SK-N-SH (cell line): ENCODE data around the gene SH3RF2.

Experiments used
- CTCF ChIP-seq: fragments of 200-600 bp; sonication (generic); IDR thresholded peaks from 2 replicates; pipeline ENCODE4 v1.6.1; 2017; ENCODE audit warnings: antibody characterized with exemption, mild to moderate bottlenecking, moderate library complexity
- EZH2phosphoT487 ChIP-seq: fragments of 200-600 bp; sonication (generic); IDR thresholded peaks from 2 replicates; pipeline ENCODE4 v1.6.1; 2017; ENCODE audit warnings: low read depth, mixed run types, mild to moderate bottlenecking, antibody characterized with exemption, moderate library complexity, borderline replicate concordance
- JUND ChIP-seq: IDR thresholded peaks from 2 replicates; pipeline ENCODE4 v1.4.0; 2012
- MXI1 ChIP-seq: IDR thresholded peaks from 2 replicates; pipeline ENCODE4 v1.6.1; 2012; ENCODE audit warnings: mild to moderate bottlenecking, low read depth, low read length, improper control_type of control experiment
- NRF1 ChIP-seq: IDR thresholded peaks from 2 replicates; pipeline ENCODE4 v1.6.1; 2012; ENCODE audit warnings: low read depth, mild to moderate bottlenecking, low read length
- POLR2AphosphoS5 ChIP-seq: IDR thresholded peaks from 2 replicates; pipeline ENCODE4 v1.6.1; 2012; ENCODE audit warnings: low read depth, low read length
- RFX5 ChIP-seq: IDR thresholded peaks from 2 replicates; pipeline ENCODE4 v1.6.1; 2012; ENCODE audit warnings: mild to moderate bottlenecking, improper control_type of control experiment, low read length
- TAF1 ChIP-seq: IDR thresholded peaks from 2 replicates; pipeline ENCODE4 v1.6.1; 2012; ENCODE audit warnings: low read depth, mild to moderate bottlenecking, low read length, moderate library complexity, borderline replicate concordance
- YY1 ChIP-seq: IDR thresholded peaks from 2 replicates; pipeline ENCODE4 v1.4.0; 2012; ENCODE audit warnings: low read depth, mild to moderate bottlenecking
- TF ChIP-seq, protein P1 (sequence below): IDR thresholded peaks from 2 replicates; pipeline ENCODE4 v1.4.0; 2012; ENCODE audit warnings: low read depth, borderline replicate concordance

DNA sequence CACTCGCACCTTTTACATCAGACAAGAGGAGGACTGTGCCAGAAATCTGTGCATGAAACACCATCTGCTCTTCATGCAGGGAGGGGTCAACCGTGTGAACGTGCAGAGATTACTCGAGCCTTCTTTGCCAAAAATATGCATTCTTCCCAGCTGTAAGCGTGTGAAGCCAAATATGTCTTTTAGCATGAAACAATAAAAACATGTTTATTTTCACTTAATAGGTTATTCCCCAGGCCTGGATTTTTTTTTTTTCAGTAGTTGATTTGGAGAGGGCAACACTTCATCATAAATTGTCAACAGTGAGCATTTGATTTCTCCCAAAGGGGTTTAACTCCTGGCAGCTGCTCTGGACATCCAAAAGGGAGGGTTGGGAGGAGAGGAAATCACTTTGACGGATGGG is 145.2 kb downstream of the SH3RF2 start:
- TF ChIP-seq CTCF (no peak), TAF1 (no peak), EZH2phosphoT487 (no peak), POLR2AphosphoS5 (no peak), YY1 (no peak), NRF1 (no peak), MXI1 (no peak), RFX5 (no peak), JUND (no peak)
- TF ChIP-seq, protein P1, sequence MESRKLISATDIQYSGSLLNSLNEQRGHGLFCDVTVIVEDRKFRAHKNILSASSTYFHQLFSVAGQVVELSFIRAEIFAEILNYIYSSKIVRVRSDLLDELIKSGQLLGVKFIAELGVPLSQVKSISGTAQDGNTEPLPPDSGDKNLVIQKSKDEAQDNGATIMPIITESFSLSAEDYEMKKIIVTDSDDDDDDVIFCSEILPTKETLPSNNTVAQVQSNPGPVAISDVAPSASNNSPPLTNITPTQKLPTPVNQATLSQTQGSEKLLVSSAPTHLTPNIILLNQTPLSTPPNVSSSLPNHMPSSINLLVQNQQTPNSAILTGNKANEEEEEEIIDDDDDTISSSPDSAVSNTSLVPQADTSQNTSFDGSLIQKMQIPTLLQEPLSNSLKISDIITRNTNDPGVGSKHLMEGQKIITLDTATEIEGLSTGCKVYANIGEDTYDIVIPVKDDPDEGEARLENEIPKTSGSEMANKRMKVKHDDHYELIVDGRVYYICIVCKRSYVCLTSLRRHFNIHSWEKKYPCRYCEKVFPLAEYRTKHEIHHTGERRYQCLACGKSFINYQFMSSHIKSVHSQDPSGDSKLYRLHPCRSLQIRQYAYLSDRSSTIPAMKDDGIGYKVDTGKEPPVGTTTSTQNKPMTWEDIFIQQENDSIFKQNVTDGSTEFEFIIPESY = no peak
